ENCODE results near the gene IVNS1ABP. TPM values are rescaled to one million over a fixed set of nuclear protein-coding genes. Genes with fewer than 3 reads are reported as not detected.

IVNS1ABP gene
- total and polyA plus RNA-seq, 9 of the 15 experiments (the other 6 are each of a cell fraction or from before 2014, with no cell fraction given): 30.6 to 126 (median 77.7) TPM

- TF ChIP-seq FOXJ3 (CRISPR knock-in tag; IDR thresholded peaks at IDR 0.05) (no peak), TBP (optimal IDR thresholded peaks at IDR 0.05; ENCODE audit: low read depth, low read length) (no peak), HIVEP1 (CRISPR knock-in tag; IDR thresholded peaks at IDR 0.05) (no peak), CBFB (CRISPR knock-in tag; IDR thresholded peaks at IDR 0.05) (no peak), EGR1 (conservative IDR thresholded peaks at IDR 0.05) (no peak), ZKSCAN8 (CRISPR knock-in tag; IDR thresholded peaks at IDR 0.05) (no peak), JUNB (CRISPR knock-in tag; conservative IDR thresholded peaks at IDR 0.05) (no peak), ZNF764 (CRISPR knock-in tag; IDR thresholded peaks at IDR 0.05; ENCODE audit: low read depth) (no peak), CHD4 (IDR thresholded peaks at IDR 0.05; ENCODE audit: insufficient read depth, insufficient replicate concordance, low read depth, low read length, poor library complexity, severe bottlenecking) (no peak), NUFIP1 (IDR thresholded peaks at IDR 0.05; ENCODE audit: partially characterized antibody) (no peak), MBD2 (IDR thresholded peaks at IDR 0.05; ENCODE audit: borderline replicate concordance, low read depth) (no peak), CBFA2T3 (IDR thresholded peaks at IDR 0.05) (peak; percentile 88), TEAD4 (IDR thresholded peaks at IDR 0.05; ENCODE audit: low read length) (peak; percentile 74), TEAD4 (CRISPR knock-in tag; IDR thresholded peaks at IDR 0.05; ENCODE audit: borderline replicate concordance) (no peak), HEY1 (CRISPR knock-in tag; IDR thresholded peaks at IDR 0.05; ENCODE audit: borderline replicate concordance) (no peak), CHD7 (IDR thresholded peaks at IDR 0.05; ENCODE audit: low read depth, low read length) (no peak), NBN (IDR thresholded peaks at IDR 0.05; ENCODE audit: low read depth) (no peak), SAFB2 (IDR thresholded peaks at IDR 0.05; ENCODE audit: borderline replicate concordance, low read depth, low read length, severe bottlenecking) (no peak), JUND (IDR thresholded peaks at IDR 0.05; ENCODE audit: borderline replicate concordance, low read depth, low read length) (no peak), JUND (tag; IDR thresholded peaks at IDR 0.05; ENCODE audit: borderline replicate concordance, low read depth, low read length) (0 out of 3 replicates have a peak, but pooled peaks have one; percentile 27)
These were observed 53.3 kb downstream of the IVNS1ABP start (continued) for GRCh38 chr1:185263780-185264179.
